ENCODE results near the gene FCMR.
A peak's percentile ranks its signal among the peaks of the same experiment; 100 is the strongest.

Gene FCMR

DNA sequence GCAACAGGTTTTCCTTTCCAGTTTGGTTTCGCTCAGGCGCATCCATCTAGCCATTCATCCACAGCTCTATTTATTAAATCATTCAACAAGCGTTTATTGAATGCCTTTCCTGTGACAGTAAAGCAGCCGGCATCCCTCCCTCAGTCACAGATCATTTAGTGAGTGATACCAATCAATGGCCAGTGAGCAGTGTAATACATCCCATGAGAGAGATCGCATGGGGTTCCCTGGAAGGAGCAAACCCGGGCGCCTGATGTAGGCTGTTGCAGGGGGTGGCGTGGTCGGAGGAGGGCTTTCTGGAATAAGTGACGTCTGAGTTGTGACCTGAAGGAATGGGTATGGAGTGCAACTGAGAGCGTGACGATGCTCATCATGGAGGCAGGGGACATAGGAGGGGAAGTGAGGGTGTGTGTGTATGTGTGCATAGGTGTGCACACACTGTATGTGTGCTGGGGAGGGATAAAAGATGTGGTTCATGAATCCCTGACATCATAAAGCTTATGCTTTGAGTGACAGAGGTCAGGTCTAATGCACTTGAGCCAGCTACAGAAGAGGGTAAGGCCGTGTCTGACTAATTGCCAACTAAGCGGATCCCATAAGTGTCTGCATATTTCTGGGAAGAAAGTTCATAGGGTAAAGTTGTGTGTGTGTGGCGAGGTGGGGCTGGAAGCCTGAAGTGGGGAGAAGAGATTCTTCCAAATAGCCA is 6.6 kb downstream of the FCMR start:
- H3K4me1 ChIP-seq (ENCODE audit: insufficient read depth, low read length): no peaks in the 10 kb centered on the region
- no peak overlapping the region for H3K27ac ChIP-seq (ENCODE audit: low read length)
- no peaks in the 10 kb centered on the region for H3K36me3 ChIP-seq (ENCODE audit: insufficient read depth, low read depth, low read length)
- no peak overlapping the region for H3K9ac ChIP-seq (ENCODE audit: low read depth, low read length)
- H3K9me3 ChIP-seq (ENCODE audit: insufficient read depth, low read depth, low read length): no peaks in the 10 kb centered on the region
- H3K4me3 ChIP-seq (ENCODE audit: low read length): no peak overlapping the region
- peaks cover 26% of the 10 kb centered on the region for H3K27me3 ChIP-seq (ENCODE audit: insufficient read depth, low read length)

DNA sequence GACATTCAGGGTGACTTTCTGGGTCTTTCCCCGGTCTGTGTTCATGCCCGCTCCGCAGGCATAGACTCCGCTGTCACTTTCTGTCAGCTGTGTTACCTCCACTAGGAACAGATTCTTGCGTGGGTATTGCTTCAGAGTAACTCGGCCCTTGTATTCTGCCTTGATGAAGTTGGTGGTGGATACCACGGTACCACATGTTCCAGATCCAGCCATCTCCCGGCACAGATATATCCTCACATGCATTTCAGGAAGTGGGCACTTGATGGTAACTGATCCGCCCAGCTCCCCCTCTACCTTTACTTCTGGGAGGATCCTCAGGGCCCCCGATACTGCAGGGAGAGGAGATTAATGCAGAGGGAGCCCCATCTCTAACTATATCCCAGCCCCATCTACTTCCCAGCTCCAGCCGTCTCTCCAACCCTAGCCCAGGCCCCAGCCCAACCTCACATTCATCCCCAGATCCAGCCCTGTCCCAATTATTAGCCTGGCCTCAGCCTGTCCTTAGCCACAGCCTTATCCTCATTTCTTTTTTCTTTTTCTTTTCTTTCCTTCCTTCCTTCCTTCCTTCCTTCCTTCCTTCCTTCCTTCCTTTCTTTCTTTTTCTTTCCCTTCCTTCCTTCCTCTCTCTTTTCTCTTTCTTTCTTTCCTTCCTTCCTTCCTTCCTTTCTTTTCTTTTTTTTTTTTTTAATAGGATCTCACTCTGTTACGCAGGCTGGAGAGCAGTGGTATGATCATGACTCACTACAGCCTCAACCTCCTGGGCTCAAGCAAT is 7.8 kb downstream of the FCMR start:
- Histone ChIP-seq H3K27me3 (ENCODE audit: insufficient read depth, low read length) (peaks cover 38% of the 10 kb centered on the region), H3K36me3 (ENCODE audit: insufficient read depth, low read depth, low read length) (no peaks in the 10 kb centered on the region), H3K4me3 (ENCODE audit: low read length) (no peak overlapping the region), H3K27ac (ENCODE audit: low read length) (no peak overlapping the region), H3K4me1 (ENCODE audit: insufficient read depth, low read length) (0 out of 2 replicates have a peak, but pooled peaks cover 1% of the 10 kb centered on the region), H3K9ac (ENCODE audit: low read depth, low read length) (no peak overlapping the region), H3K9me3 (ENCODE audit: insufficient read depth, low read depth, low read length) (no peaks in the 10 kb centered on the region)

DNA sequence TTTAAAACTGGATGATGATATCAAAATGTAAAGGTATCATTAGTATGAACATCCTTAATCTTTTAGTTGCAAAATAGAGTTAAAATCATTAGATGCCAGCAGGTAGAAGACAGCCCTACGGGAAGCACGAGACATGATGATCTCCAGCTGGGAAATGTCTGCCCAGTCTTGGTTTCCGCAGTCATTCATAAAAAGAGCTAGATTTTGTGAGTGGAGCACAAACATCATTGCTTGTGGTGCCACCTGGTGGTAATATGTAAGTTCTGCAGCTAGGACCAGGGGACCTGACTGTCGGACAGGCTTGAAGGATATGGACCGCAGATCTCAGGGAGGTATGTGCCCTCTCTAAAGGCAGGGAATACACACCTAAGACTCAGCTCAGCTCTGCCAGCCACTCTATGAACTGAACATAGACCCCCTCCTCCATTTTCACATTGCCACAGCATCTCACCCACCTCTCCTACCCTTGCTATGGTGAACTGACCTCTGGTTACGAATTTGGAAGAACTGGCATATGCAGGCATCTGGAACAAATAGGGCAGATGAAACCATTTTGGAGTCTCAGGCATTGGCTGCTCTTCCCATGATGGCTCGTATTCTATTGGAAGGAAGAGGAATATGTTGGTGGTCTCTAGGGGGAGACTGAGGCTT is 9.2 kb downstream of the FCMR start:
- H3K4me3 ChIP-seq (ENCODE audit: low read length): no peak overlapping the region
- no peaks in the 10 kb centered on the region for H3K36me3 ChIP-seq (ENCODE audit: insufficient read depth, low read depth, low read length)
- H3K27me3 ChIP-seq (ENCODE audit: insufficient read depth, low read length): peaks cover 52% of the 10 kb centered on the region
- H3K9ac ChIP-seq (ENCODE audit: low read depth, low read length): no peak overlapping the region
- 0 out of 2 replicates have a peak, but pooled peaks cover 5% of the 10 kb centered on the region for H3K4me1 ChIP-seq (ENCODE audit: insufficient read depth, low read length)
- H3K27ac ChIP-seq (ENCODE audit: low read length): no peak overlapping the region
- no peaks in the 10 kb centered on the region for H3K9me3 ChIP-seq (ENCODE audit: insufficient read depth, low read depth, low read length)

DNA sequence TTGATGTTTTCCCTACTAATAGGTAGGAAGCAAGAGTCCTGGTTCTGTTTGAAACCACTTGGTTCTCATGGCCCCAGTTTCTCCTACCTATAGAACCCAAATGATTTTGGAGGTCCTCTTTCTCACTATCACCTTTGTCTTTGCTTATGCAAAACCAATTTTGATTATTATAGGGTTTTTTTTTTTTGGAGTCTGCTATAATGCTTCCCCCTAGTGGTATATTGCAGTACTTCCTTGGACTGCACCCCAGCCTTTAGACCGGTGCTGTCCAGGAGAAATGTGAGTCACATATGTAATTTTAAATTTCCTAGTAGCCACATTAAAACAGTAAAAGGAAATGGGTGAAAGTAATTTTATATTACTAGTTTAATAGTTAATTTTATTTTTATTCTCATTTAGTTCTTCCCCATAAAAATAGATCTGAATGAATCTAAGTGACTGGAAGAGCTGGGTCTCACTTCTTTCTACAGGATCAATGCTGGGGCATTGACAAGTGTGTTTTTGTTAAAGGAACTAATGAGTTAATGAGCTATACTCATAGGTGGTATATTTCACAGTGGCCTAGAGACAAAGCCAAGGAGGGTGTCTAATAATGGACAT is 10.6 kb downstream of the FCMR start:
- no peaks in the 10 kb centered on the region for H3K36me3 ChIP-seq (ENCODE audit: insufficient read depth, low read depth, low read length)
- H3K4me3 ChIP-seq (ENCODE audit: low read length): no peak overlapping the region

DNA sequence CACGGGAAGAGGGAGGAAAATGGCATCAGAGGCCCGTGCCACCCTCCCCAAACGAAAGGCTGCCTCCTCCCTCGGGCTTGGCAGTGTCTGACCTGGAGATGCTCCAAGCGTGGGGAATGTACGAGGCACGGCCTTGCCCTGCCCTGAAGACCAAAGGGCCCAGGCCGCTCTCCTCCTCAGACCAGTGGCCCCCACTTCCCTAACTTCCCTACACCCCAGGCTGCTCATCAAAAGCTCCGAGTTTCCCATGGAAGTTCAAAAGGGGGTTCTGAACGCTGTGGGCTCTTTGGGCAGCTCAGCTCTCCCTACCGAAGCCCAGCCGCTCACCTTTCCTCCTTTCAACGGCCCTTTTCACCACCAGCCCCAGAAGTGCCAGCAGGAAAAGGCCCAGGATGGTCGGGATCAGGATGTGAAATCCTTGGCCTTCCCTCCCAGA is 11.8 kb downstream of the FCMR start:
- 0 out of 2 replicates have a peak, but pooled peaks cover 5% of the 10 kb centered on the region for H3K4me1 ChIP-seq (ENCODE audit: insufficient read depth, low read length)
- H3K9ac ChIP-seq (ENCODE audit: low read depth, low read length): peak overlapping the region; percentile 0; the same call in 1 of the 2 replicates
- H3K27me3 ChIP-seq (ENCODE audit: insufficient read depth, low read length): peaks cover 54% of the 10 kb centered on the region
- no peaks in the 10 kb centered on the region for H3K9me3 ChIP-seq (ENCODE audit: insufficient read depth, low read depth, low read length)
- H3K4me3 ChIP-seq (ENCODE audit: low read length): peak overlapping the region; percentile 65
- H3K27ac ChIP-seq (ENCODE audit: low read length): no peak overlapping the region
- H3K36me3 ChIP-seq (ENCODE audit: insufficient read depth, low read depth, low read length): no peaks in the 10 kb centered on the region

More for the DNA sequence above, 10.6 kb downstream of the FCMR start:
- Histone ChIP-seq H3K9ac (ENCODE audit: low read depth, low read length) (no peak overlapping the region), H3K9me3 (ENCODE audit: insufficient read depth, low read depth, low read length) (no peaks in the 10 kb centered on the region), H3K27ac (ENCODE audit: low read length) (no peak overlapping the region), H3K27me3 (ENCODE audit: insufficient read depth, low read length) (peaks cover 56% of the 10 kb centered on the region), H3K4me1 (ENCODE audit: insufficient read depth, low read length) (0 out of 2 replicates have a peak, but pooled peaks cover 5% of the 10 kb centered on the region)

DNA sequence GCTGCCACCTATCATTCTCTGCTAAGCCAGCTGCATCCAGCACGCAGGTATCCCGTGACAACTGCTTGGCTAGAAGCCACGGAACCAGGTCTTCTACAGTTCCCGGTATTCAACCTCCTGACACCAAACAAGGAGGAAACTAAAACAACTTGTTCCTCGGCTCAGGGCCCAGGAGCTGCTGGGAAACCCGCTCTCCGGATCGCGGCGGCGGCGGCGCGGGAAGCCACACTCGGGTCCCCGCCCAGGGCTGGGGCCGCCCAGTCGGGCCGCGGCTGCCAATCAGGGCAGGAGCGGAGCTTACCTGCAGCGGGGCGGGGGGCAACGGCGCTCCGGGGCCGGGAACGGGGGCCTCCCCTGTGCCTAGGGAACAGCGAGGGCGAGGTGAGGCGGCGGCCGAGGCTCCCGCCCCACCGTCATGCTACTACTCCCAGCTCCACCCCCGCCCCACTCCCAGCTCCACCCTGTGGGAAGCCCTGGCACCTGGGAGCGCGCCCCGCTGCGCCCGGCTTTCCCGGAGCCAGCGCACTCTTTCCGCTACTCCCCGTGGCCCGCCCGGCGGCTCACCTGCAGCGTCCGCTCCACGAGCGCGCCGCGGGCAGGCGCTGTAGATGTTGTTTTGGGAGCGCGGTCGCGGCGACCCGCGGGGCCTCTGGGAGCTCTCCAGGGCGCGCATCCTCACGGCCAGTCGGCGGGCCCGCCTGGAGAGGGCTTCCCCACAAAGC is 12.4 kb downstream of the FCMR start:
- no peaks in the 10 kb centered on the region for H3K36me3 ChIP-seq (ENCODE audit: insufficient read depth, low read depth, low read length)
- peaks cover 54% of the 10 kb centered on the region for H3K27me3 ChIP-seq (ENCODE audit: insufficient read depth, low read length)
- peak overlapping the region; percentile 36; the same call in 1 of the 2 replicates for H3K9ac ChIP-seq (ENCODE audit: low read depth, low read length)
- H3K27ac ChIP-seq (ENCODE audit: low read length): no peak overlapping the region
- H3K4me3 ChIP-seq (ENCODE audit: low read length): peak overlapping the region; percentile 65
- H3K9me3 ChIP-seq (ENCODE audit: insufficient read depth, low read depth, low read length): no peaks in the 10 kb centered on the region
- 0 out of 2 replicates have a peak, but pooled peaks cover 5% of the 10 kb centered on the region for H3K4me1 ChIP-seq (ENCODE audit: insufficient read depth, low read length)

DNA sequence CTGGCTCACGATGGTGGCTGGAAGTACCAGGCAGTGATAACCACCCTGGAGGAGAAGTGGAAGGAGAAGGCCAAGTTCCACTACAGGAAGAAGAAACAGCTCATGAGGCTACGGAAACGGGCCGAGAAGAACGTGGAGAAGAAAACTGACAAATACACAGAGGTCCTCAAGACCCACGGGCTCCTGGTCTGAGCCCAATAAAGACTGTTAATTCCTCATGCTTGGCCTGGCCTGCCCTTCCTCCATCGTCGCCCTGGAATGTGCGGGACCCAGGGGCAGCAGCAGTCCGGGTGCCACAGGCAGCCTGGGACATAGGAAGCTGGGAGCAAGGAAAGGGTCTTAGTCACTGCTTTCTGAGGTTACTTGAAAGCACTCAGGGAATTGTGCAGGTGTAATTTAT is 13.7 kb downstream of the FCMR start:
- 0 out of 2 replicates have a peak, but pooled peaks cover 5% of the 10 kb centered on the region for H3K4me1 ChIP-seq (ENCODE audit: insufficient read depth, low read length)

DNA sequence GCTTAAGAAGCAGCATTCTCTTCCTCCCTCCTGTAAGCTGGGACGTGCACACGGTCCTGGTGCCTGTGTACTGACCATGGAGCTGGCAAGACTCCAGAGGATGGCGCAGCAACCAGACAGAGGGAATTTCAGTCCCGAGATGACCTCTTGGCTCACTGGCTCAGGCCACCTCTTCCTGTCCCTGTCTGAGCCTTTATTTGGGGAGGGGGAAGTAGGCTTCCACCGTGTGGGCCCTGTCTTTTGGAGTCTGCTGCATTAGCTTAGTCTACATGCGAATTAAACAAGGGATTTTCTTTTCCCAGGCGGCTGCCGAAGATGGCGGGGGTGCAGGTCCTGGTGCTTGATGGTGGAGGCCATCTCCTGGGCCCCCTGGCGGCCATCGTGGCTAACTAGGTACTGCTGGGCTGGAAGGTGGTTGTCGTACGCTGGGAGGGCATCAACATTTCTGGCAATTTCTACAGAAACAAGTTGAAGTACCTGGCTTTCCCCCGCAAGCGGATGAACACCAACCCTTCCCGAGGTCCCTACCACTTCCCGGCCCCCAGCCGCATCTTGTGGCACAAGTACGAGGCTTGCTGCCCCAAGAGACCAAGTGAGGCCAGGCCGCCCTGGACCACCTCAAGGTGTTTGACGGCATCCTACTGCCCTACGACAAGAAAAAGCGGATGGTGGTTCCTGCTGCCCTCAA is 14.3 kb downstream of the FCMR start:
- Histone ChIP-seq H3K4me3 (ENCODE audit: low read length) (no peak overlapping the region), H3K36me3 (ENCODE audit: insufficient read depth, low read depth, low read length) (no peaks in the 10 kb centered on the region), H3K27ac (ENCODE audit: low read length) (no peak overlapping the region), H3K9ac (ENCODE audit: low read depth, low read length) (no peak overlapping the region), H3K27me3 (ENCODE audit: insufficient read depth, low read length) (peaks cover 44% of the 10 kb centered on the region), H3K4me1 (ENCODE audit: insufficient read depth, low read length) (0 out of 2 replicates have a peak, but pooled peaks cover 5% of the 10 kb centered on the region), H3K9me3 (ENCODE audit: insufficient read depth, low read depth, low read length) (no peaks in the 10 kb centered on the region)

More for the DNA sequence above, 13.7 kb downstream of the FCMR start:
- H3K36me3 ChIP-seq (ENCODE audit: insufficient read depth, low read depth, low read length): no peaks in the 10 kb centered on the region
- H3K27me3 ChIP-seq (ENCODE audit: insufficient read depth, low read length): peaks cover 49% of the 10 kb centered on the region
- no peak overlapping the region for H3K27ac ChIP-seq (ENCODE audit: low read length)
- H3K9me3 ChIP-seq (ENCODE audit: insufficient read depth, low read depth, low read length): no peaks in the 10 kb centered on the region
- H3K4me3 ChIP-seq (ENCODE audit: low read length): no peak overlapping the region
- no peak overlapping the region for H3K9ac ChIP-seq (ENCODE audit: low read depth, low read length)

DNA sequence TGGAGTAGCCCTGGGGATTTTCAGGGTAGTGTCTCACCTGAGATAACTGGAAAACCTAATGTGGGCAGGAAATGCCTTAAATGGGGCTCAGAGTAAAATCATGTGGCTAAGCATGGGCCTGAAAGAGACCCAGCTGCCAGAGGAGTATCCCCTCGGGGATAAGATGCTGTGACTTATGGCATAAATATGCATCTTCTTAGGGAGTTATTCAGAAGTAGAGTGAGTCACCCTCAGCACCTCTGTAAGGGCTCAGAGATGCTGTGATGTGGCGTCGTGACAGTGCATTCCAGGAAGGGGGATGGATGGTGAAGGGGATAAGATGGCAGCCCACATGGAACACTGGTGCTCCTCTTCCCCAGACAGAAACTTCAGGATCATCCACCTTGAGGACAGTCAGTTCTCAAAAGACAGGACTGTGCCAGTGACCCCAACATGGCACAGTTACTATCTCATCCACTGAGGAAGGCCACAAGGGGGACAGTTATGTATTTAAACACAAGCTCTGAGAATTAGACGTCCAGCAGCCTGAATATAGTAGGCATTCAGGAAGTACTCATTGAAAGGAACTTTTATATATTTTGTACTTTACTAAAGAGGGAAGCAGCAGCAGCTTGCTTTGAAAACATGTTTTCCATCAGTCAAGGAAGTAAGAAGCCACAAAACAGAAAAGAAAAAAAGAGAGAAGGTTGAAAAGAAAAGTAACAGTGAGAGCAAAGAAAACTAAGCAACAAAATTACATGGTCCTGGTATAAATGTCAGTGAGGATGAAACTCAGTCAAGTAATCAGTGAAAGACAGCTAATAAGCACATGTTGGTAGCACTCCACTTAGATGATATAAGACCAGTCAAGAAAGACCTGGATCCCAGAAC is 16.2 kb downstream of the FCMR start:
- no peaks in the 10 kb centered on the region for H3K36me3 ChIP-seq (ENCODE audit: insufficient read depth, low read depth, low read length)
- H3K4me3 ChIP-seq (ENCODE audit: low read length): no peak overlapping the region
- H3K9ac ChIP-seq (ENCODE audit: low read depth, low read length): no peak overlapping the region
- peaks cover 35% of the 10 kb centered on the region for H3K27me3 ChIP-seq (ENCODE audit: insufficient read depth, low read length)
- 0 out of 2 replicates have a peak, but pooled peaks cover 5% of the 10 kb centered on the region for H3K4me1 ChIP-seq (ENCODE audit: insufficient read depth, low read length)
- H3K27ac ChIP-seq (ENCODE audit: low read length): no peak overlapping the region
- H3K9me3 ChIP-seq (ENCODE audit: insufficient read depth, low read depth, low read length): no peaks in the 10 kb centered on the region

Data from iPS-20b (cell line).